OCI-LY7 (cell line): ENCODE data around the gene KLF3. TPM values are rescaled to one million over a fixed set of nuclear protein-coding genes. Genes with fewer than 3 reads are reported as not detected.
"Not testable (repeated sequence)": the region's sequence is repeated elsewhere in the genome, so short reads cannot be mapped to it uniquely, and the experiment has no call there.

Source experiments
- BruUV-seq: library from RNA; stranded (reverse); fragments of 400-500 nt; replicated peaks from 2 replicates; lab custom pipeline; 2021; lab: Mats Ljungman, UMichigan
- CTCF ChIA-PET: fragments of 300-600 bp; sonication (Branson Sonifier 250); formaldehyde crosslinking; loops from one replicate; lab custom pipeline; 2022; ENCODE audit warnings: antibody characterized with exemption; ENCODE audit not compliant: unreplicated experiment; lab: Charles Lee
- POLR2A ChIA-PET: fragments of 300-600 bp; sonication (Branson Sonifier 250); formaldehyde crosslinking; loops from one replicate; lab custom pipeline; 2022; ENCODE audit warnings: antibody characterized with exemption; lab: Charles Lee
- DNase-seq: peaks from one replicate; pipeline ENCODE4 v3.0.0-alpha.2; 2015; ENCODE audit warnings: low spot score
- H2AFZ ChIP-seq: fragments of 200-600 bp; sonication (generic), shearing (Covaris generic); 2 replicates; pipeline ENCODE4 v1.6.1; 2014; ENCODE audit warnings: mild to moderate bottlenecking, antibody characterized with exemption, low read length, moderate library complexity
- H3K27ac ChIP-seq: fragments of 200-600 bp; sonication (generic); 2 replicates; pipeline ENCODE4 v1.5.1; 2014; ENCODE audit warnings: mixed run types, low read depth, mild to moderate bottlenecking, moderate library complexity, low read length, inconsistent platforms; ENCODE audit not compliant: poor library complexity, severe bottlenecking
- H3K36me3 ChIP-seq: fragments of 200-600 bp; sonication (generic); 2 replicates; pipeline ENCODE4 v1.6.1; 2014; ENCODE audit warnings: mild to moderate bottlenecking, antibody characterized with exemption, low read length, moderate library complexity, mixed read lengths; ENCODE audit not compliant: insufficient read depth
- H3K4me1 ChIP-seq: fragments of 200-600 bp; sonication (generic); 2 replicates; pipeline ENCODE4 v1.5.1; 2014; ENCODE audit warnings: mild to moderate bottlenecking, low read length; ENCODE audit not compliant: insufficient read depth, poor library complexity, severe bottlenecking
- H3K4me2 ChIP-seq: fragments of 200-600 bp; sonication (generic); 2 replicates; pipeline ENCODE4 v1.6.1; 2014; ENCODE audit warnings: mild to moderate bottlenecking, low read length
- H3K4me3 ChIP-seq: fragments of 200-600 bp; sonication (generic); 2 replicates; pipeline ENCODE4 v1.5.1; 2014; ENCODE audit warnings: mild to moderate bottlenecking, low read depth, low read length; ENCODE audit not compliant: poor library complexity, severe bottlenecking
- H3K79me2 ChIP-seq: fragments of 200-600 bp; sonication (generic); 2 replicates; pipeline ENCODE4 v1.6.1; 2016; ENCODE audit warnings: low read depth, mild to moderate bottlenecking, low read length, moderate library complexity, mixed read lengths; ENCODE audit not compliant: insufficient read depth
- H3K9me2 ChIP-seq: fragments of 200-600 bp; sonication (generic); 2 replicates; pipeline ENCODE4 v1.6.1; 2016; ENCODE audit warnings: mild to moderate bottlenecking, low read length, mixed read lengths; ENCODE audit not compliant: insufficient read depth
- H3K9me3 ChIP-seq: fragments of 200-600 bp; sonication (generic); 2 replicates; pipeline ENCODE4 v1.6.1; 2014; ENCODE audit warnings: mild to moderate bottlenecking, mixed run types, low read length, mixed read lengths
- H4K20me1 ChIP-seq: fragments of 200-600 bp; sonication (generic); 2 replicates; pipeline ENCODE4 v1.6.1; 2014; ENCODE audit warnings: mild to moderate bottlenecking, antibody characterized with exemption, low read length, moderate library complexity, mixed read lengths; ENCODE audit not compliant: insufficient read depth
- EZH2phosphoT487 ChIP-seq: fragments of 200-600 bp; sonication (generic); IDR thresholded peaks from 2 replicates; pipeline ENCODE4 v1.6.1; 2018; ENCODE audit warnings: low read depth, borderline replicate concordance, mild to moderate bottlenecking, mixed run types, antibody characterized with exemption, low read length, moderate library complexity, mixed read lengths
- intact Hi-C: fragments of 100-400 bp; cut with micrococcal nuclease; formaldehyde crosslinking; loops from one replicate; pipeline ENCODE4 v1.10.0; 2022; ENCODE audit not compliant: unreplicated experiment
- total RNA-seq, 2 experiments: library from RNA; depleted of rRNA in 1 of 2; stranded (reverse); fragments of >200 nt in 1 of 2; shearing (Covaris generic) in 1 of 2; gene quantifications; 2 replicates each; pipeline ENCODE4 v1.2.3, GENCODE V29; 2014 to 2022
- TF ChIP-seq, protein P1 (sequence below): fragments of 200-600 bp; sonication (generic); conservative IDR thresholded peaks from 2 replicates; pipeline ENCODE4 v1.5.1; 2014; ENCODE audit warnings: mild to moderate bottlenecking, antibody characterized with exemption, low read length, moderate library complexity, mixed read lengths

The KLF3 gene
- total RNA-seq, 2 experiments from 2014 or later: 0.09 to 0.23 TPM

DNA sequence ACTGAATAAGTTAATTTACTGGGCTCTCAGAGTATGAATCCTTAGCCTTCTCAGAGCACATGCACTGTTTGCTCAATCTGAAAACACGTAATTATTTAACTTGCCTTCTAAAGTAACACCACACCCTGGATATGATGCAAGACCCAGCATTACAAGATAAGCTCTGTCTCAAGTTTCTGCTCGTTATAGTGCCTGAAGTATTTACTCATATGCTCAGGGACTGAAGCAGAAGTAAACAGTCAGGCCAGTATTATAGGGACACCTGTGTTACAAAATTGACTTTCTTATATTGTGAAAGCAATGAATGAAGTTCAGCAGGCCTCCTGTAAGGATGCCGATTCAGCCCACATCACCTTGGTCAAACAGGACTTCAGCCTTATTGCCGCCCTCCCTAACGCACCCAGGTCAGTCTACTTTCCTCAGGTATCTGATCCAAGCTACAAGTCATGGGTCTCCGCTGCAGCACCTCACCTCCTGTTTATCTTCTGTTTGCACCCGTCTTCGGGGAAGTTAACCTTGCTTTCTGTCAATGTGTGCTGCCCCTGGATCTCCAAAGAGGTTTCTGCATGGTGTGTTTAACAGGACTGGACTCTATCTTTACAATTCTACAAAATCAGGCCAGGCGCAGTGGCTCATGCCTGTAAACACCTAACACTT lies 42.8 kb upstream of the KLF3 start:
- H3K36me3 ChIP-seq: no peaks in the 10 kb centered on the region
- intact Hi-C loops: no loop called here
- no peak overlapping the region for H3K27ac ChIP-seq
- no peaks in the 10 kb centered on the region for H3K79me2 ChIP-seq
- CTCF ChIA-PET: no interaction called here
- H3K4me3 ChIP-seq: no peak overlapping the region
- H3K4me1 ChIP-seq: no peaks in the 10 kb centered on the region
- H2AFZ ChIP-seq: no peak overlapping the region
- no peak for DNase-seq
- TF ChIP-seq, protein P1, sequence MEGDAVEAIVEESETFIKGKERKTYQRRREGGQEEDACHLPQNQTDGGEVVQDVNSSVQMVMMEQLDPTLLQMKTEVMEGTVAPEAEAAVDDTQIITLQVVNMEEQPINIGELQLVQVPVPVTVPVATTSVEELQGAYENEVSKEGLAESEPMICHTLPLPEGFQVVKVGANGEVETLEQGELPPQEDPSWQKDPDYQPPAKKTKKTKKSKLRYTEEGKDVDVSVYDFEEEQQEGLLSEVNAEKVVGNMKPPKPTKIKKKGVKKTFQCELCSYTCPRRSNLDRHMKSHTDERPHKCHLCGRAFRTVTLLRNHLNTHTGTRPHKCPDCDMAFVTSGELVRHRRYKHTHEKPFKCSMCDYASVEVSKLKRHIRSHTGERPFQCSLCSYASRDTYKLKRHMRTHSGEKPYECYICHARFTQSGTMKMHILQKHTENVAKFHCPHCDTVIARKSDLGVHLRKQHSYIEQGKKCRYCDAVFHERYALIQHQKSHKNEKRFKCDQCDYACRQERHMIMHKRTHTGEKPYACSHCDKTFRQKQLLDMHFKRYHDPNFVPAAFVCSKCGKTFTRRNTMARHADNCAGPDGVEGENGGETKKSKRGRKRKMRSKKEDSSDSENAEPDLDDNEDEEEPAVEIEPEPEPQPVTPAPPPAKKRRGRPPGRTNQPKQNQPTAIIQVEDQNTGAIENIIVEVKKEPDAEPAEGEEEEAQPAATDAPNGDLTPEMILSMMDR: no peak
- TF ChIP-seq EZH2phosphoT487: no peak
- POLR2A ChIA-PET: interaction anchor here (1.2 kb wide), 1 partner anchor 13 kb away, joined by 3 read pairs; no protein-coding TSS in a partner anchor
- H3K9me2 ChIP-seq: no peaks in the 10 kb centered on the region
- no peaks in the 10 kb centered on the region for H3K9me3 ChIP-seq
- H4K20me1 ChIP-seq: no peaks in the 10 kb centered on the region
- H3K4me2 ChIP-seq: no peak overlapping the region
- BruUV-seq: no TSS peak

DNA sequence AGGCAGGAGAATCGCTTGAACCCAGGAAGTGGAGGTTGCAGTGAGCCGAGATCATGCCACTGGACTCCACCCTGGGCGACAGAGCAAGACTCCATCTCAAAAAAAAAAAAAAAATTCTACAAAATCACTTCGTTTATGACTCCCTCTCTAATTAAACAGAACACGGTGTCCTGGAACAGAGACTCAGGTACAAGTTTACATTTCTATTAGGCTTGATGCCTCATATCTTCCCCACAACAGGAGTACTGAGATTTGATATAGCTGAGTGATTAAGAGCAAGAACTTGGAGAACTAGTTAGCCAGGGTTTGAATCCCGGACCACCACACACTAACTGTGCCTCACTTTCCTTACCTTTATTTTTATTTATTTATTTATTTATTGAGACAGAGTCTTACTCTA lies 42.2 kb upstream of the KLF3 start:
- Histone ChIP-seq H3K4me1 (no peaks in the 10 kb centered on the region), H3K4me2 (no peak overlapping the region), H3K36me3 (no peaks in the 10 kb centered on the region), H3K79me2 (no peaks in the 10 kb centered on the region), H3K9me3 (no peaks in the 10 kb centered on the region), H4K20me1 (no peaks in the 10 kb centered on the region), H2AFZ (no peak overlapping the region), H3K27ac (no peak overlapping the region), H3K4me3 (no peak overlapping the region), H3K9me2 (no peaks in the 10 kb centered on the region)
- ChIA-PET POLR2A (interaction anchor here (1.2 kb wide), 1 partner anchor 14 kb away, joined by 3 read pairs; no protein-coding TSS in a partner anchor), CTCF (no interaction called here)
- no TSS peak for BruUV-seq
- intact Hi-C loops: no loop called here
- TF ChIP-seq, protein P1: no peak
- TF ChIP-seq EZH2phosphoT487: no peak
- no peak for DNase-seq

DNA sequence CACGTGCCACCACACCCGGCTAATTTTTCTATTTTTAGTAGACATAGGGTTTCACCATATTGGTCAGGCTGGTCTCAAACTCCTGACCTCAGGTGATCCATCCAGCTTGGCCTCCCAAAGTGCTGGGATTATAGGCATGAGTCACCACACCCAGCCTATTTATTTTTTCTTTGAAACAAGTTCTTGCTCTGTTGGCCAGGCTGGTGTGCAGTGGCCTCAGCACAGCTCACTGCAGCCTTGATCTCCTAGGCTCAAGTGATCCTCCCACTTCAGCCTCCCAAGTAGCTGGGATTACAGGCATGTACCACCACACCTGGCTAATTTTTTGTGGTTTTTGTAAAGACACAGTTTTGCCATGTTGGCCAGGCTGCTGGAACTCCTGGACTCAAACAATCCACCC lies 41.7 kb upstream of the KLF3 start:
- CTCF ChIA-PET, H3K4me3 ChIP-seq, intact Hi-C loops, H3K4me1 ChIP-seq, H3K9me3 ChIP-seq, H3K27ac ChIP-seq, H3K79me2 ChIP-seq, H3K4me2 ChIP-seq, H3K36me3 ChIP-seq, H4K20me1 ChIP-seq, H3K9me2 ChIP-seq, DNase-seq, H2AFZ ChIP-seq, BruUV-seq: not testable (repeated sequence)
- POLR2A ChIA-PET: interaction anchor here (1.2 kb wide), 1 partner anchor 14 kb away, joined by 3 read pairs; no protein-coding TSS in a partner anchor
